Measurements from ENCODE around the gene CCR7.

Gene CCR7

GRCh38 chr17:40561294-40561870, 3.9 kb downstream of the CCR7 start:
- DNase-seq: no peak

GRCh38 chr17:40560592-40561293, 4.5 kb downstream of the CCR7 start:
- DNase-seq: no peak

GRCh38 chr17:40559954-40560591, 5.2 kb downstream of the CCR7 start:
- peak; percentile 80 for DNase-seq

GRCh38 chr17:40559564-40559916, 5.7 kb downstream of the CCR7 start:
- DNase-seq: no peak

- no peak for DNase-seq
These were observed 6.2 kb downstream of the CCR7 start for GRCh38 chr17:40558890-40559563.

GRCh38 chr17:40558300-40558889, 6.9 kb downstream of the CCR7 start:
- no peak for DNase-seq

- no peak for DNase-seq
These were observed 7.6 kb downstream of the CCR7 start for GRCh38 chr17:40557531-40558299.

GRCh38 chr17:40556884-40557414, 8.3 kb downstream of the CCR7 start:
- no peak for DNase-seq

- no peak for DNase-seq
These were observed 9.0 kb downstream of the CCR7 start for GRCh38 chr17:40556198-40556661.

- no peak for DNase-seq
These were observed 9.7 kb downstream of the CCR7 start for GRCh38 chr17:40555296-40556190.

GRCh38 chr17:40554646-40555295, 10.5 kb downstream of the CCR7 start:
- DNase-seq: no peak

GRCh38 chr17:40553694-40554534, 11.4 kb downstream of the CCR7 start:
- DNase-seq: no peak

- DNase-seq: no peak
These were observed 12.2 kb downstream of the CCR7 start for GRCh38 chr17:40552806-40553693.

- no peak for DNase-seq
These were observed 13.1 kb downstream of the CCR7 start for GRCh38 chr17:40551879-40552768.

GRCh38 chr17:40551091-40551878, 14.0 kb downstream of the CCR7 start:
- no peak for DNase-seq

- no peak for DNase-seq
These were observed 14.7 kb downstream of the CCR7 start for GRCh38 chr17:40550608-40551007.
